Neural cell (in vitro differentiated cells): ENCODE data around the gene MST1. TPM values are rescaled to one million over a fixed set of nuclear protein-coding genes. Genes with fewer than 3 reads are reported as not detected.

ENCODE experiments used
- H2AFZ ChIP-seq: fragments of 200-600, 300-800 bp; sonication (generic), shearing (Covaris generic); 2 replicates; pipeline ENCODE4 v1.6.0; 2014; ENCODE audit warnings: low read depth, mild to moderate bottlenecking, antibody characterized with exemption, low read length, moderate library complexity
- H3F3A ChIP-seq: fragments of 200-600 bp; shearing (Covaris generic); 2 replicates; pipeline ENCODE4 v1.6.1; 2016; ENCODE audit warnings: mild to moderate bottlenecking, moderate library complexity, mixed read lengths, antibody characterized with exemption, low read length; ENCODE audit not compliant: insufficient read depth, poor library complexity, severe bottlenecking
- H3K27ac ChIP-seq: fragments of 200-600, 300-800 bp; sonication (generic), shearing (Covaris generic); 2 replicates; pipeline ENCODE4 v1.5.1; 2014; ENCODE audit warnings: mild to moderate bottlenecking, low read length, moderate library complexity
- H3K27me3 ChIP-seq: fragments of 300-800, 200-600 bp; sonication (generic), shearing (Covaris generic); 2 replicates; pipeline ENCODE4 v1.6.0; 2014; ENCODE audit warnings: mild to moderate bottlenecking, low read depth, low read length, moderate library complexity; ENCODE audit not compliant: insufficient read depth
- H3K36me3 ChIP-seq: fragments of 300-800, 200-600 bp; sonication (generic), shearing (Covaris generic); 2 replicates; pipeline ENCODE4 v1.5.1; 2014; ENCODE audit warnings: mild to moderate bottlenecking, antibody characterized with exemption, low read length, moderate library complexity; ENCODE audit not compliant: insufficient read depth
- H3K4me2 ChIP-seq: fragments of 300-800, 200-600 bp; sonication (generic), shearing (Covaris generic); 2 replicates; pipeline ENCODE4 v1.6.0; 2014; ENCODE audit warnings: mild to moderate bottlenecking, low read length
- H3K4me3 ChIP-seq: fragments of 300-800, 200-600 bp; sonication (generic), shearing (Covaris generic); 2 replicates; pipeline ENCODE4 v1.5.1; 2014; ENCODE audit warnings: mild to moderate bottlenecking, low read length, moderate library complexity
- H3K79me2 ChIP-seq: fragments of 200-600 bp; shearing (Covaris generic); replicated peaks from 2 replicates; pipeline ENCODE4 v1.6.0; 2014; ENCODE audit warnings: mild to moderate bottlenecking, low read length, moderate library complexity; ENCODE audit not compliant: insufficient read depth
- H3K9ac ChIP-seq: fragments of 300-800, 200-600 bp; sonication (generic), shearing (Covaris generic); 2 replicates; pipeline ENCODE4 v1.6.1; 2016; ENCODE audit warnings: mild to moderate bottlenecking, low read length, mixed read lengths
- H3K9me2 ChIP-seq: fragments of 200-600 bp; shearing (Covaris generic); 2 replicates; pipeline ENCODE4 v1.6.1; 2016; ENCODE audit warnings: mild to moderate bottlenecking, low read length, mixed read lengths; ENCODE audit not compliant: insufficient read depth
- H3K9me3 ChIP-seq: fragments of 200-600, 300-800 bp; sonication (generic), shearing (Covaris generic); 2 replicates; pipeline ENCODE4 v1.6.1; 2016; ENCODE audit warnings: mild to moderate bottlenecking, mixed run types, low read length, moderate library complexity, mixed read lengths
- H4K20me1 ChIP-seq: fragments of 200-600 bp; shearing (Covaris generic); 2 replicates; pipeline ENCODE4 v1.6.1; 2016; ENCODE audit warnings: mild to moderate bottlenecking, mixed run types; ENCODE audit not compliant: insufficient read depth
- EP300 ChIP-seq: fragments of 450-650 bp; conservative IDR thresholded peaks from 2 replicates; pipeline ENCODE4 v1.6.1; 2014; ENCODE audit warnings: antibody characterized with exemption, mild to moderate bottlenecking, moderate library complexity; ENCODE audit not compliant: poor library complexity, severe bottlenecking
- EZH2 ChIP-seq: fragments of 200-600, 300-800 bp; shearing (Covaris generic), sonication (generic); IDR thresholded peaks from 2 replicates; pipeline ENCODE4 v1.6.1; 2014; ENCODE audit warnings: antibody characterized with exemption, low read length, borderline replicate concordance, mild to moderate bottlenecking; ENCODE audit not compliant: insufficient read depth, poor library complexity, severe bottlenecking
- MXI1 ChIP-seq: fragments of 450-650 bp; conservative IDR thresholded peaks from 2 replicates; pipeline ENCODE4 v1.6.1; 2014; ENCODE audit warnings: antibody characterized with exemption, mild to moderate bottlenecking; ENCODE audit not compliant: poor library complexity, severe bottlenecking
- POLR2AphosphoS5 ChIP-seq: IDR thresholded peaks from 2 replicates; pipeline ENCODE4 v1.6.1; 2012
- RAD21 ChIP-seq: fragments of 450-650 bp; conservative IDR thresholded peaks from 2 replicates; pipeline ENCODE4 v1.6.1; 2014; ENCODE audit warnings: antibody characterized with exemption, mild to moderate bottlenecking, moderate library complexity
- SMC3 ChIP-seq: fragments of 450-650 bp; conservative IDR thresholded peaks from 2 replicates; pipeline ENCODE4 v1.6.1; 2014; ENCODE audit warnings: antibody characterized with exemption, mild to moderate bottlenecking, moderate library complexity; ENCODE audit not compliant: poor library complexity
- TAF1 ChIP-seq: IDR thresholded peaks from 2 replicates; pipeline ENCODE4 v1.6.1; 2012; ENCODE audit warnings: low read depth
- polyA plus RNA-seq: library from polyadenylated mRNA; depleted of rRNA; stranded (reverse); fragments of >200 nt; gene quantifications from 2 replicates; pipeline ENCODE4 v1.2.3, GENCODE V29; 2014
- TF ChIP-seq, protein P1 (sequence below): IDR thresholded peaks from 2 replicates; pipeline ENCODE4 v1.6.1; 2012; ENCODE audit warnings: borderline replicate concordance
- TF ChIP-seq, protein P2 (sequence below): fragments of 450-650 bp; IDR thresholded peaks from 2 replicates; pipeline ENCODE4 v1.5.1; 2014; ENCODE audit warnings: antibody characterized with exemption, mild to moderate bottlenecking, moderate library complexity; ENCODE audit not compliant: poor library complexity, severe bottlenecking

Gene MST1
- polyA plus RNA-seq, 1 donor from 2014 or later: 64.0 TPM

GRCh38 chr3:49716169-49716568 lies 26.9 kb upstream of the MST1 start:
- Histone ChIP-seq H3K79me2 (no peaks in the 10 kb centered on the region), H3K4me2 (no peak overlapping the region), H3K9ac (no peak overlapping the region), H3K4me3 (no peak overlapping the region), H3K27ac (no peak overlapping the region), H4K20me1 (no peaks in the 10 kb centered on the region), H3K9me3 (no peaks in the 10 kb centered on the region), H3K27me3 (no peaks in the 10 kb centered on the region), H3K36me3 (peaks cover 3% of the 10 kb centered on the region), H3K9me2 (no peaks in the 10 kb centered on the region), H2AFZ (no peak overlapping the region), H3F3A (no peaks in the 10 kb centered on the region)
- TF ChIP-seq SMC3: no peak
- no peak for TF ChIP-seq TAF1
- TF ChIP-seq, protein P1, sequence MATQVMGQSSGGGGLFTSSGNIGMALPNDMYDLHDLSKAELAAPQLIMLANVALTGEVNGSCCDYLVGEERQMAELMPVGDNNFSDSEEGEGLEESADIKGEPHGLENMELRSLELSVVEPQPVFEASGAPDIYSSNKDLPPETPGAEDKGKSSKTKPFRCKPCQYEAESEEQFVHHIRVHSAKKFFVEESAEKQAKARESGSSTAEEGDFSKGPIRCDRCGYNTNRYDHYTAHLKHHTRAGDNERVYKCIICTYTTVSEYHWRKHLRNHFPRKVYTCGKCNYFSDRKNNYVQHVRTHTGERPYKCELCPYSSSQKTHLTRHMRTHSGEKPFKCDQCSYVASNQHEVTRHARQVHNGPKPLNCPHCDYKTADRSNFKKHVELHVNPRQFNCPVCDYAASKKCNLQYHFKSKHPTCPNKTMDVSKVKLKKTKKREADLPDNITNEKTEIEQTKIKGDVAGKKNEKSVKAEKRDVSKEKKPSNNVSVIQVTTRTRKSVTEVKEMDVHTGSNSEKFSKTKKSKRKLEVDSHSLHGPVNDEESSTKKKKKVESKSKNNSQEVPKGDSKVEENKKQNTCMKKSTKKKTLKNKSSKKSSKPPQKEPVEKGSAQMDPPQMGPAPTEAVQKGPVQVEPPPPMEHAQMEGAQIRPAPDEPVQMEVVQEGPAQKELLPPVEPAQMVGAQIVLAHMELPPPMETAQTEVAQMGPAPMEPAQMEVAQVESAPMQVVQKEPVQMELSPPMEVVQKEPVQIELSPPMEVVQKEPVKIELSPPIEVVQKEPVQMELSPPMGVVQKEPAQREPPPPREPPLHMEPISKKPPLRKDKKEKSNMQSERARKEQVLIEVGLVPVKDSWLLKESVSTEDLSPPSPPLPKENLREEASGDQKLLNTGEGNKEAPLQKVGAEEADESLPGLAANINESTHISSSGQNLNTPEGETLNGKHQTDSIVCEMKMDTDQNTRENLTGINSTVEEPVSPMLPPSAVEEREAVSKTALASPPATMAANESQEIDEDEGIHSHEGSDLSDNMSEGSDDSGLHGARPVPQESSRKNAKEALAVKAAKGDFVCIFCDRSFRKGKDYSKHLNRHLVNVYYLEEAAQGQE: no peak
- no peak for TF ChIP-seq MXI1
- TF ChIP-seq EP300: no peak
- TF ChIP-seq POLR2AphosphoS5: no peak
- no peak for TF ChIP-seq EZH2

DNA sequence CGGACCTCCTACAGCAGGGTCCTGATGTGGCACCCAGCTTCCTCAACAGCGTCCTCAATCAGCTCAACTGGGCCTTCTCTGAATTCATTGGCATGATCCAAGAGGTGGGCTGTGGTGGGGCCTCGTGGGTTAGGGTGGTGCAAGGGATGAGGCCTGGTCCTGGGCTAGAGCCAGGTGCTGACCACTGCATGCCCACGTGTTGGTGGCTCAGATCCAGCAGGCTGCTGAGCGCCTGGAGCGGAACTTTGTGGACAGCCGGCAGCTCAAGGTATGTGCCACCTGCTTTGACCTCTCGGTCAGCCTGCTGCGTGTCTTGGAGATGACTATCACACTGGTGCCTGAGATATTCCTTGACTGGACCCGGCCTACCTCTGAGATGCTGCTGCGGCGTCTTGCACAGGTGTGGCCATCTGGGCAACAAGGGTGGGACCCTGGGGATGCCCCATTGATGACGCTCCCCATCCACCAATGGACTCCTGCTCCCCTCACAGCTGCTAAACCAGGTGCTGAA lies 26.4 kb upstream of the MST1 start:
- H3K4me3 ChIP-seq: no peak overlapping the region
- H4K20me1 ChIP-seq: no peaks in the 10 kb centered on the region
- TF ChIP-seq RAD21 (no peak), TAF1 (no peak), MXI1 (no peak)
- TF ChIP-seq, protein P2, sequence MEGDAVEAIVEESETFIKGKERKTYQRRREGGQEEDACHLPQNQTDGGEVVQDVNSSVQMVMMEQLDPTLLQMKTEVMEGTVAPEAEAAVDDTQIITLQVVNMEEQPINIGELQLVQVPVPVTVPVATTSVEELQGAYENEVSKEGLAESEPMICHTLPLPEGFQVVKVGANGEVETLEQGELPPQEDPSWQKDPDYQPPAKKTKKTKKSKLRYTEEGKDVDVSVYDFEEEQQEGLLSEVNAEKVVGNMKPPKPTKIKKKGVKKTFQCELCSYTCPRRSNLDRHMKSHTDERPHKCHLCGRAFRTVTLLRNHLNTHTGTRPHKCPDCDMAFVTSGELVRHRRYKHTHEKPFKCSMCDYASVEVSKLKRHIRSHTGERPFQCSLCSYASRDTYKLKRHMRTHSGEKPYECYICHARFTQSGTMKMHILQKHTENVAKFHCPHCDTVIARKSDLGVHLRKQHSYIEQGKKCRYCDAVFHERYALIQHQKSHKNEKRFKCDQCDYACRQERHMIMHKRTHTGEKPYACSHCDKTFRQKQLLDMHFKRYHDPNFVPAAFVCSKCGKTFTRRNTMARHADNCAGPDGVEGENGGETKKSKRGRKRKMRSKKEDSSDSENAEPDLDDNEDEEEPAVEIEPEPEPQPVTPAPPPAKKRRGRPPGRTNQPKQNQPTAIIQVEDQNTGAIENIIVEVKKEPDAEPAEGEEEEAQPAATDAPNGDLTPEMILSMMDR: no peak
- no peaks in the 10 kb centered on the region for H3K9me2 ChIP-seq
- no peak overlapping the region for H2AFZ ChIP-seq
- H3K4me2 ChIP-seq: no peak overlapping the region
- no peak overlapping the region for H3K27ac ChIP-seq
- no peak overlapping the region for H3K9ac ChIP-seq
- H3K27me3 ChIP-seq: no peaks in the 10 kb centered on the region
- H3K36me3 ChIP-seq: peaks cover 3% of the 10 kb centered on the region
- no peaks in the 10 kb centered on the region for H3F3A ChIP-seq
- H3K79me2 ChIP-seq: no peaks in the 10 kb centered on the region
- no peaks in the 10 kb centered on the region for H3K9me3 ChIP-seq
